ENCODE data around the gene LRRC28.

LRRC28 gene

GRCh38 chr15:99267957-99268356 lies 16.7 kb downstream of the LRRC28 start:
- Histone ChIP-seq H3K79me2 (ENCODE audit: low read length) (no peaks in the 10 kb centered on the region), H3K4me2 (ENCODE audit: low read length) (no peak overlapping the region), H3K27me3 (ENCODE audit: low read depth, low read length) (no peaks in the 10 kb centered on the region), H3K4me3 (ENCODE audit: low read length) (no peak overlapping the region), H4K20me1 (ENCODE audit: insufficient read depth, low read length) (no peaks in the 10 kb centered on the region), H3K4me1 (ENCODE audit: low read length) (no peaks in the 10 kb centered on the region), H3K36me3 (replicated peaks; ENCODE audit: low read depth, low read length) (no peaks in the 10 kb centered on the region), H3K9me3 (ENCODE audit: insufficient read depth, low read length) (no peaks in the 10 kb centered on the region), H2AFZ (ENCODE audit: low read depth, low read length) (no peak overlapping the region), H3K27ac (ENCODE audit: low read length) (no peak overlapping the region), H3K9ac (ENCODE audit: low read length) (no peak overlapping the region)
- TF ChIP-seq EZH2phosphoT487 (IDR thresholded peaks at IDR 0.05; ENCODE audit: low read depth) (no peak), CTCF (IDR thresholded peaks at IDR 0.05; ENCODE audit: low read depth, low read length) (no peak)

GRCh38 chr15:99268431-99268830 lies 17.1 kb downstream of the LRRC28 start:
- H3K27ac ChIP-seq (ENCODE audit: low read length) = no peak overlapping the region
- no peaks in the 10 kb centered on the region for H3K36me3 ChIP-seq (replicated peaks; ENCODE audit: low read depth, low read length)
- H3K79me2 ChIP-seq (ENCODE audit: low read length) = no peaks in the 10 kb centered on the region
- TF ChIP-seq CTCF (IDR thresholded peaks at IDR 0.05; ENCODE audit: low read depth, low read length) = no peak
- no peak for TF ChIP-seq EZH2phosphoT487 (IDR thresholded peaks at IDR 0.05; ENCODE audit: low read depth)
- no peak overlapping the region for H2AFZ ChIP-seq (ENCODE audit: low read depth, low read length)
- H3K4me3 ChIP-seq (ENCODE audit: low read length) = no peak overlapping the region
- H3K9ac ChIP-seq (ENCODE audit: low read length) = no peak overlapping the region
- no peaks in the 10 kb centered on the region for H4K20me1 ChIP-seq (ENCODE audit: insufficient read depth, low read length)
- H3K4me2 ChIP-seq (ENCODE audit: low read length) = no peak overlapping the region
- no peaks in the 10 kb centered on the region for H3K4me1 ChIP-seq (ENCODE audit: low read length)
- no peaks in the 10 kb centered on the region for H3K9me3 ChIP-seq (ENCODE audit: insufficient read depth, low read length)
- H3K27me3 ChIP-seq (ENCODE audit: low read depth, low read length) = no peaks in the 10 kb centered on the region

GRCh38 chr15:99273801-99274200 lies 22.5 kb downstream of the LRRC28 start:
- Histone ChIP-seq H3K4me1 (ENCODE audit: low read length) (no peaks in the 10 kb centered on the region), H3K79me2 (ENCODE audit: low read length) (no peaks in the 10 kb centered on the region), H3K27ac (ENCODE audit: low read length) (no peak overlapping the region), H3K4me2 (ENCODE audit: low read length) (no peak overlapping the region), H2AFZ (ENCODE audit: low read depth, low read length) (no peak overlapping the region), H3K36me3 (replicated peaks; ENCODE audit: low read depth, low read length) (no peaks in the 10 kb centered on the region), H3K9ac (ENCODE audit: low read length) (no peak overlapping the region), H4K20me1 (ENCODE audit: insufficient read depth, low read length) (no peaks in the 10 kb centered on the region), H3K4me3 (ENCODE audit: low read length) (no peak overlapping the region), H3K27me3 (ENCODE audit: low read depth, low read length) (no peaks in the 10 kb centered on the region), H3K9me3 (ENCODE audit: insufficient read depth, low read length) (no peaks in the 10 kb centered on the region)
- TF ChIP-seq EZH2phosphoT487 (IDR thresholded peaks at IDR 0.05; ENCODE audit: low read depth) (no peak), CTCF (IDR thresholded peaks at IDR 0.05; ENCODE audit: low read depth, low read length) (no peak)

- no peak overlapping the region for H2AFZ ChIP-seq (ENCODE audit: low read depth, low read length)
- H3K4me1 ChIP-seq (ENCODE audit: low read length) = no peaks in the 10 kb centered on the region
- H3K27me3 ChIP-seq (ENCODE audit: low read depth, low read length) = no peaks in the 10 kb centered on the region
- no peaks in the 10 kb centered on the region for H3K36me3 ChIP-seq (replicated peaks; ENCODE audit: low read depth, low read length)
- no peak overlapping the region for H3K4me2 ChIP-seq (ENCODE audit: low read length)
- no peak overlapping the region for H3K9ac ChIP-seq (ENCODE audit: low read length)
- H3K79me2 ChIP-seq (ENCODE audit: low read length) = no peaks in the 10 kb centered on the region
- H3K4me3 ChIP-seq (ENCODE audit: low read length) = no peak overlapping the region
- H3K9me3 ChIP-seq (ENCODE audit: insufficient read depth, low read length) = no peaks in the 10 kb centered on the region
- TF ChIP-seq EZH2phosphoT487 (IDR thresholded peaks at IDR 0.05; ENCODE audit: low read depth) = no peak
- no peak for TF ChIP-seq CTCF (IDR thresholded peaks at IDR 0.05; ENCODE audit: low read depth, low read length)
- no peaks in the 10 kb centered on the region for H4K20me1 ChIP-seq (ENCODE audit: insufficient read depth, low read length)
- H3K27ac ChIP-seq (ENCODE audit: low read length) = no peak overlapping the region
Measured at GRCh38 chr15:99275061-99275460, 23.8 kb downstream of the LRRC28 start.

All from OCI-LY3 (cell line).